Adrenal gland (tissue), 12 donors: ENCODE data around the gene AP1M1. TPM values are rescaled to one million over a fixed set of nuclear protein-coding genes. Genes with fewer than 3 reads are reported as not detected.

Source experiments
- DNase-seq, 7 donors: peaks; one replicate each; pipeline ENCODE4 v3.0.0-alpha.2; 2019 to 2020
- H3K27ac ChIP-seq, 5 donors: fragments of 200-600 bp; sonication (generic) in 4 of 5; 1 replicate in 3 of 5; 2 replicates in 2 of 5; pipeline versions ENCODE4 v1.5.1 to v1.8.0; 2016 to 2020; ENCODE audit warnings: mild to moderate bottlenecking in 1 of 5
- H3K27me3 ChIP-seq: fragments of 200-600 bp; 2 replicates; pipeline ENCODE4 v1.8.0; 2021
- H3K36me3 ChIP-seq, 2 donors: fragments of 200-600 bp; replicated peaks in 1 of 2; 1 replicate in 1 of 2; 2 replicates in 1 of 2; pipeline versions ENCODE4 v1.5.1 to v1.8.0; 2018 to 2022
- H3K4me1 ChIP-seq, 2 donors: fragments of 200-600 bp; replicated peaks in 1 of 2; 1 replicate in 1 of 2; 2 replicates in 1 of 2; pipeline versions ENCODE4 v1.5.1 to v1.8.0; 2018 to 2021
- H3K4me3 ChIP-seq, 4 donors: fragments of 200-600 bp; sonication (generic) in 3 of 4; one replicate each; pipeline ENCODE4 v1.5.1; 2016 to 2018
- H3K9me3 ChIP-seq, 3 donors: fragments of 200-600 bp; sonication (generic) in 1 of 3; replicated peaks in 1 of 3; 1 replicate in 2 of 3; 2 replicates in 1 of 3; pipeline versions ENCODE4 v1.5.1 to v1.8.0; 2016 to 2021
- CTCF ChIP-seq, 6 experiments: fragments of 450-650 bp in 4 of 6; fragments of 200-600 bp in 2 of 6; sonication (generic) in 1 of 6; IDR thresholded peaks; 1 replicate in 5 of 6; 2 replicates in 1 of 6; pipeline versions ENCODE4 v1.5.1 to v1.8.0; 2016 to 2021; ENCODE audit warnings: antibody characterized with exemption in 6 of 6, mild to moderate bottlenecking in 2 of 6, moderate library complexity in 1 of 6
- POLR2A ChIP-seq, 2 donors: fragments of 450-650 bp; IDR thresholded peaks; one replicate each; pipeline ENCODE4 v1.6.1; 2017; ENCODE audit warnings: antibody characterized with exemption in 2 of 2, mild to moderate bottlenecking in 2 of 2, moderate library complexity in 1 of 2
- WGBS, 4 donors: extraction: QIAGEN DNeasy Blood & Tissue Kit in 2 of 4; methylation state at CpG; one replicate each; pipeline versions ENCODE4 v1.1.5 to v1.1.7; 2013 to 2017; 5-methylcytosine and 5-hydroxymethylcytosine counted together
- intact Hi-C, 2 donors: fragments of 100-400 bp; cut with DNase I; formaldehyde crosslinking; loops; one replicate each; pipeline versions ENCODE4 v1.14.1 to v1.15.0; 2022 to 2023
- polyA plus RNA-seq, 3 donors: library from polyadenylated mRNA; stranded (reverse); fragments of 200-250 nt in 2 of 3; fragments of 350-450 nt in 1 of 3; fragmentation: Illumina TruSeq in 1 of 3; extraction: RNeasy Lipid Tissue Mini Kit (QIAGEN cat#74804) in 1 of 3; gene quantifications; one replicate each; pipeline ENCODE4 v1.2.3, GENCODE V29; 2013 to 2014
- total RNA-seq, 9 donors: library from RNA; depleted of rRNA in 4 of 9; stranded (reverse); fragments of >200 nt in 4 of 9; fragments of 120-200 nt in 1 of 9; fragmentation: NEBNext Ultra II Directional in 1 of 9; extraction: Animal tissue kit (Norgen Biotek cat#: 25700) in 1 of 9; gene quantifications; one replicate each; pipeline versions ENCODE4 v1.1.0 to v1.2.4, GENCODE V29; 2013 to 2023
- donor health status: healthy with polysubstance abuse.
- donor health status: Bipolar disorder and iron deficiency.
- donor health status: DM: yes; HTN: yes; CAD: no.
- donor health status: DM: no; HTN: no; CAD: no.
- donor health status: DM: no; HTN: no; CAD: no.
- donor health status: DM: yes; HTN: yes; CAD: no.

Gene AP1M1
- total and polyA plus RNA-seq, 12 donors, result 51.3 to 99.6 (median 82.5) TPM

DNA sequence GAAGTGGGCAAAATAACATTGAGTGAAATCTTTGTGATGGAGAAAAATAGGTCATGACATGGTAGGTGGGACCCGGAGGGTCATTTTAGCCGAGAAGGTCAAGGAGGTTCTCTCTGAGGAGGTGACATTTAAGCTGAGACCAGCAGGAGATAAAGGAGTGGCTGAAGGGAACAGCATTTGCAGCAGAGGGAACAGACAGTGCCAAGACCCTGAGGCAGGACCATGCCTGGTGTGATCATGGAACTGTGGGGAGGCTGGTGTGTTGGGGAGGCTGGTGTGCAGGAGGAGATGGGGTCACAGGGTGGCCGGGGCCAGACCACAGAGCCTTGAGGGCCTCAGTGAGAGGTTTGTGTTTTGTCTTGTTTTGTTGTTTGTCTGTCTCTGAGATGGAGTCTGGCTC lies 67.5 kb downstream of the AP1M1 start:
- Histone ChIP-seq H3K27ac (no peak overlapping the region), H3K4me3 (no peak overlapping the region), H3K9me3 (no peaks in the 10 kb centered on the region), H3K36me3 (no peaks in the 10 kb centered on the region), H3K4me1 (peaks cover 0 to 5% of the 10 kb centered on the region in 2 donors), H3K27me3 (no peaks in the 10 kb centered on the region)
- WGBS, 4 donors, result 65 to 81% (median 71%) methylated on average over 3 of the region's 3 CpGs
- no peak for DNase-seq
- TF ChIP-seq POLR2A (IDR thresholded peaks at IDR 0.05), result no peak
- no peak for TF ChIP-seq CTCF (IDR thresholded peaks at IDR 0.05)
- intact Hi-C loops, result no loop called here

DNA sequence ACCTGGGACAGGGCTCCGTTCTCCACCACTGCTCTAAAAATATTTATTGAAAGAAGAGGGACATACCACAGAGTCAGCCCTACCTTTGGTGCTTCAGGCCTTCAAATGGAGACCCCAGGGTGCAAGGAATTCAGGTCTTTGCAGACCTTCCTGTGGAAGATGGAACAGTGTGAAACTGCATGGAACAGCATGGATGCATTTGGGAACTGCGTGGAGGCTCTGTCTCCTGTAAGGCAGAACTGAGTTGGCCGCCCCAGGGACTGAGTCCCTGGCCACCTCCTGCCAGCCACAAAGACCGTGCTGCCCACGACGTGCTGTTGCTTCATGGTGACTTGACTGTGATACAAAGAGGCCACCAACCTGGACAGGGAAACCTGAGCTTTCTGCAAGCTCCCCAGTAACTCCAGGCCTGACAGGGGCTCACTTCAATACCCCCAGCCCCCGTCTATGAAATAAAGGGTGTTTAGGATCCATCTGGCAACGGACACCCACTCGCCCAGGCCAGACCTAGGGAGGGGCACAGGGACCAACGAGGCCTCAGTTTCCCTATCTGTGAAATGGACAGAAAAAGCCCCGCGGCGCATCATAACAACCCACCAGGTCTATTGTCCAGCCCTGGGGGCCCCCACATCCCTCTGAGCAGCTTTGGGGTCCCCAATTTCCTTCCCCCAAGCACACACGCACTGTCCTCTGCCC lies 68.3 kb downstream of the AP1M1 start:
- no peaks in the 10 kb centered on the region for H3K9me3 ChIP-seq
- no peaks in the 10 kb centered on the region for H3K36me3 ChIP-seq
- no peak for DNase-seq
- no peaks in the 10 kb centered on the region for H3K27me3 ChIP-seq
- WGBS, 4 donors, result 80 to 92% (median 88%) methylated on average over 5 to 14 of the region's 14 CpGs
- TF ChIP-seq POLR2A (IDR thresholded peaks at IDR 0.05), result no peak
- no peak for TF ChIP-seq CTCF (IDR thresholded peaks at IDR 0.05)
- no peak overlapping the region for H3K27ac ChIP-seq
- H3K4me1 ChIP-seq, result peaks cover 0 to 5% of the 10 kb centered on the region in 2 donors
- H3K4me3 ChIP-seq, result no peak overlapping the region
- intact Hi-C loops, result no loop called here

DNA sequence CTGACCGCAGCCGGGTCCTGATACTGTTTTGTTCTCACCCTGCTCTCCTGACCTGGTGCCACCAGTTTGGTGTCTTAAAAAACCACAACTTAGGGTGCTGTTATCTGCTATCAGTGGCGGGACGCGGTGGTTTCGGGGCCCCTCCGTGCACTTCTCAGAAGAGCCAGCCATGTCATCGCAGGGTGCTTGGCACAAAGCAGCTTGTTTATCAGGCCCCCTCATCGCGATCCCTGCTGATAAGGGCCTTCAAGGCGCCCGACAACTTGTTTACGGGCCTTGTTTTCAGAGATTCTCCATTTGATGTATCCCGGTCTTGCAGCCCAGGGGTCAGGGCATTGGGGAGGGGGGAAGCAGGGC lies 68.9 kb downstream of the AP1M1 start:
- DNase-seq, result no peak
- peaks cover 0 to 5% of the 10 kb centered on the region in 2 donors for H3K4me1 ChIP-seq
- H3K36me3 ChIP-seq, result no peaks in the 10 kb centered on the region
- no peak for TF ChIP-seq CTCF (IDR thresholded peaks at IDR 0.05)
- TF ChIP-seq POLR2A (IDR thresholded peaks at IDR 0.05), result no peak
- no peak overlapping the region for H3K27ac ChIP-seq
- H3K9me3 ChIP-seq, result no peaks in the 10 kb centered on the region
- no peaks in the 10 kb centered on the region for H3K27me3 ChIP-seq
- intact Hi-C loops, result no loop called here
- H3K4me3 ChIP-seq, result no peak overlapping the region
- 65 to 77% (median 71%) methylated on average over 10 to 14 of the region's 14 CpGs for WGBS, 4 donors

GRCh38 chr19:16268676-16269319 lies 71.1 kb downstream of the AP1M1 start:
- Histone ChIP-seq H3K27ac (no peak overlapping the region), H3K4me1 (peaks cover 0 to 9% of the 10 kb centered on the region in 2 donors), H3K27me3 (no peaks in the 10 kb centered on the region), H3K9me3 (no peaks in the 10 kb centered on the region), H3K36me3 (no peaks in the 10 kb centered on the region), H3K4me3 (no peak overlapping the region)
- no peak for TF ChIP-seq CTCF (IDR thresholded peaks at IDR 0.05)
- TF ChIP-seq POLR2A (IDR thresholded peaks at IDR 0.05), result no peak
- intact Hi-C loops, result no loop called here
- 75 to 92% (median 87%) methylated on average over 10 to 17 of the region's 17 CpGs for WGBS, 4 donors
- no peak for DNase-seq
